ENCODE data around the gene OSBPL1A. TPM values are rescaled to one million over a fixed set of nuclear protein-coding genes. Genes with fewer than 3 reads are reported as not detected.

Gene OSBPL1A
- total RNA-seq, 4 donors from 2014 or later, result 10.0 to 30.9 (median 15.1) TPM

DNA sequence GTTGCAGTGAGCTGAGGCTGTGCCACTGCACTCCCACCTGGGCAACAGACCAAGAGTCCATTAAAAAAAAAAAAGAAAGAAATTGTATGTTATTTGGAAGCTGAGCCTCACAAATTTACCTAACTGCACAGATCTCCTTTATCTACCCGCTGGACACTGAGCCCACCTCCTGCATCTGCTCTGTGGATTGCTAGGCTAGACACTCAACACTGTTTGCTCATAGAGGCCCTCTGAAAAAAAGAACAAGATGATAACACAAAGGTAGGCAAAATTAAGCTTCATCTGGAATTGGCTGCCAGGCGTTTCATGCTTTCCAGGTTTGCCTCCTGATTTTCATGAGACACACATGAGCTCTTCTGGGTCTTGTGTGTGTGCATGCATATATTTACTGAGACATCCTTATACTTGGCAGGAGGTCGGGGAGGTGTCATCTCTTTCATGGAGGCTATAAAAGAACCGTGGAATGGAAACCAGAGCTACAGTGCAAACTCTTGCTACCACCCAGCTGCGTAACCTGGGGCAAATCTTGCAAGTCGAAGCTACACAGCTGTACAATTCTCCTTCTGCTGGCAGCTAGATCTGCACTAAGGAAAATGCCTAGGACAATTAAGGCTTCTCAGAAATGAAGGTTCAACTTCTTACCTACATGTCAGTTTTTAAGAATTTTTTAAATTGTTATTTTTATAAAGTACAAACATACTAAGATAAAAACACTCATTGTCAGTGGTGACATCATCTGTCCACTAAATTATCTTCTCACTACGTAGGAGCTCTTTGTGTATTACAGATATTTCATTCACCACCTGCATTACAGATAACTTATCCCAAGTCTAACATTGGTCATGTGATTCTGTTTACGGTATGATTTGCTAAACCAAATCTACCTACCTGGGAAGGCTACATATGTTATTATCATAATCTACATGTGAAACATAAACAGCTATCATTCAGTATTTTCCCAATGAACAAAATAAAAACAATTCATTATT, 195.6 kb downstream of the OSBPL1A start:
- no peak overlapping the region for H3K4me3 ChIP-seq

DNA sequence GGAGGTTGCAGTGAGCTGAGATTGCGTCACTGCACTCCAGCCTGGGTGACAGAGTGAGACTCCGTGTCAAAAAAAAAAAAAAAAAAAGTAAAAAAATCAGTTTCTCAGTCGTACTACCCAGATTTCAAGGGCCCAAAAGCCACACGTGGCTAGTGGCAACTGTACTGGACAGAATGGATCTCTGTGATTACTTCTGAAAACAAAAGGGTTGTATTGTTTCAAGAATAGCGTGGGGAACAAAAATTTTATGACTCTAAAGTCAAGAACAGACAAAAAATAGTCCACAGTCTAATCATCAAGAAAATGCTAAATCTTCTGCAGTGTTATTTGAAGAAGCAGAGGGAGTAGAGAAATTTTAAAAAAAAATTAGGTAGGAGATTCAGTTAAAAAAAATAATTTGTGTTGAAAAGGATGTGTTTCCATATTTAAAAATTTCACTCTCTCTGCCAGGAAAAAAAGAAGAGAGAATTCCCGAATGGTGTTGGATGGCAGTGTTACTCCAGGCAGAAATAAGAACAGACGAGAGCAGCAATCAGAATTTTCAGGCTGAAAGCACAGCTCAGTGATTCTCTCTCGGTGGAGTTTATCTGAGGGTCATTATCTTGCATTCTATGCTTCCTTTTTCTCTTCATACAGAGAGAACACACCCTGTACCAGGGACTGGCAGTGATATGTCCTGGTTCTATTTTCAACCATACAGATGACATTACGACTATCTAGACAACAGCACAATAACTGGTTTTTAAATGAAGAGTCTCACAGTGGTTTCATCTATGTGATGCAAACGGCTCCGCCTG, 196.9 kb downstream of the OSBPL1A start:
- H3K27ac ChIP-seq, result no peak overlapping the region
- no peaks in the 10 kb centered on the region for H3K27me3 ChIP-seq
- intact Hi-C loops (cut with DNase I), result no loop called here
- H3K4me3 ChIP-seq, result no peak overlapping the region
- WGBS, 2 donors, result 68 to 71% methylated on average over 9 to 11 of the region's 11 CpGs
- H3K9me3 ChIP-seq, result no peaks in the 10 kb centered on the region
- H3K4me1 ChIP-seq, result no peaks in the 10 kb centered on the region
- no peak for DNase-seq
- H3K36me3 ChIP-seq, result peaks cover 0 to 2% (median 0%) of the 10 kb centered on the region in 3 donors
- TF ChIP-seq, protein P1, sequence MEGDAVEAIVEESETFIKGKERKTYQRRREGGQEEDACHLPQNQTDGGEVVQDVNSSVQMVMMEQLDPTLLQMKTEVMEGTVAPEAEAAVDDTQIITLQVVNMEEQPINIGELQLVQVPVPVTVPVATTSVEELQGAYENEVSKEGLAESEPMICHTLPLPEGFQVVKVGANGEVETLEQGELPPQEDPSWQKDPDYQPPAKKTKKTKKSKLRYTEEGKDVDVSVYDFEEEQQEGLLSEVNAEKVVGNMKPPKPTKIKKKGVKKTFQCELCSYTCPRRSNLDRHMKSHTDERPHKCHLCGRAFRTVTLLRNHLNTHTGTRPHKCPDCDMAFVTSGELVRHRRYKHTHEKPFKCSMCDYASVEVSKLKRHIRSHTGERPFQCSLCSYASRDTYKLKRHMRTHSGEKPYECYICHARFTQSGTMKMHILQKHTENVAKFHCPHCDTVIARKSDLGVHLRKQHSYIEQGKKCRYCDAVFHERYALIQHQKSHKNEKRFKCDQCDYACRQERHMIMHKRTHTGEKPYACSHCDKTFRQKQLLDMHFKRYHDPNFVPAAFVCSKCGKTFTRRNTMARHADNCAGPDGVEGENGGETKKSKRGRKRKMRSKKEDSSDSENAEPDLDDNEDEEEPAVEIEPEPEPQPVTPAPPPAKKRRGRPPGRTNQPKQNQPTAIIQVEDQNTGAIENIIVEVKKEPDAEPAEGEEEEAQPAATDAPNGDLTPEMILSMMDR (IDR thresholded peaks at IDR 0.05), result no peak
- TF ChIP-seq POLR2A (IDR thresholded peaks at IDR 0.05), result no peak

More for the DNA sequence above, 195.6 kb downstream of the OSBPL1A start:
- no peak for TF ChIP-seq POLR2A (IDR thresholded peaks at IDR 0.05)
- TF ChIP-seq, protein P1 (IDR thresholded peaks at IDR 0.05), result no peak
- intact Hi-C loops (cut with DNase I), result no loop called here
- Histone ChIP-seq H3K36me3 (no peaks in the 10 kb centered on the region), H3K9me3 (no peaks in the 10 kb centered on the region), H3K27ac (no peak overlapping the region), H3K4me1 (no peaks in the 10 kb centered on the region), H3K27me3 (no peaks in the 10 kb centered on the region)
- WGBS, 2 donors, result 73 to 88% methylated on average over 7 of the region's 8 CpGs
- no peak for DNase-seq

DNA sequence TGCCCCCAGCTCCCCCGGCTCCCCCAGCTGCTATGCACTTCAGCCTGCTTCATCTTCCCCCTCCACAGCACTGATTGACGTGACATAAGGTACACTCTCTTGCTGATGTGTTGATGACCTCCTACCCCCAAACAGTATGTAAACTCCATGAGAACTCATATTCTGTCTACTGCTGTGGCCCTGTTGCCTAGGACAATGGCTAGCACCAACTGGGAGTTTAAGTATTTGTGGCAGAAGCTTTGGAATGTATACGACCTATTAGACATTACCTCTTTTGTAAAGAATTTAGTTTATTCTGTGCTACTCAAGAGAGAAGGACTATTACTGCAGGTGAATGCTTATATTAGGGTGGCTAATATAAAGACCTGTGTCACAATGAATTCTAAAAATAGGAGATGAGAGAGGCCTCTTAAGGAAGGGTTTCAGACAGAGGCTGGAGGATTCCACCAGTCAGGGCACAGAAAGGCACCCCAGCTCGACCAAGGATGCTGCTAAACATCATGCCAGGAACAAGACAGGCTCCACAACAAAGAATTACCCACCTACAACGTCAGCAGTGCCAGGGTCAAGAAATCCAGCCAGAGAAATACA, 198.2 kb downstream of the OSBPL1A start:
- Histone ChIP-seq H3K9me3 (no peaks in the 10 kb centered on the region), H3K4me1 (no peaks in the 10 kb centered on the region), H3K27me3 (no peaks in the 10 kb centered on the region), H3K4me3 (no peak overlapping the region), H3K27ac (no peak overlapping the region), H3K36me3 (peaks cover 0 to 13% (median 0%) of the 10 kb centered on the region in 3 donors)
- TF ChIP-seq, protein P1 (IDR thresholded peaks at IDR 0.05), result no peak
- TF ChIP-seq POLR2A (IDR thresholded peaks at IDR 0.05), result no peak
- DNase-seq, result no peak
- intact Hi-C loops (cut with DNase I), result no loop called here
- 69 to 76% methylated on average over 5 of the region's 5 CpGs for WGBS, 2 donors

DNA sequence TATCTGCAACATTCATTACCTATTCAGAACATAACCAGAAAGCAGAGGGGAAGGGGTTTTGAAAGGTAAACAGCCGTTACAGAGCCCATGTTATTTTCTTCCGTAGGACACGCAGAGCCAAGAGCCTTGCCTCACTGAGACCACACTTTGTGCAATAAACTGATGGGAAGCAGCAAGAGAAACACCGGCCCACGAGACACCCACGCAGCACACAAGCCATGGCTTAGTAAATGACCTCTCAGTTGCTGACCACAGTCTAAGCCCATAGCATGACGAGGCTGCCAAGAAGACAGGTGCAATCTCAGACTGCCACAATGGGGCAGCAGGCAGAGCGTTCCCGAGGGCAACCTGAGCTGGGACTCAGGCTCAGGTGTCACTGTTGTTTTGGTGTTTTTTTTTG, 199.2 kb downstream of the OSBPL1A start:
- H3K27ac ChIP-seq, result no peak overlapping the region
- intact Hi-C loops (cut with DNase I), result no loop called here

More for the DNA sequence above, 199.2 kb downstream of the OSBPL1A start:
- WGBS, 2 donors, result 73 to 87% methylated on average over 9 of the region's 9 CpGs
- Histone ChIP-seq H3K4me3 (no peak overlapping the region), H3K36me3 (peaks cover 0 to 13% (median 0%) of the 10 kb centered on the region in 3 donors), H3K9me3 (no peaks in the 10 kb centered on the region), H3K27me3 (no peaks in the 10 kb centered on the region), H3K4me1 (no peaks in the 10 kb centered on the region)
- no peak for DNase-seq
- TF ChIP-seq, protein P1 (IDR thresholded peaks at IDR 0.05), result no peak
- no peak for TF ChIP-seq POLR2A (IDR thresholded peaks at IDR 0.05)

All from esophagus squamous epithelium (tissue), 5 donors.